A673 (cell line): Measurements from ENCODE around the gene PIK3CG. TPM values are rescaled to one million over a fixed set of nuclear protein-coding genes. Genes with fewer than 3 reads are reported as not detected.

Experiments used
- BruUV-seq: library from RNA; stranded (reverse); fragments of 400-500 nt; replicated peaks from 2 replicates; lab custom pipeline; 2021; lab: Mats Ljungman, UMichigan
- CTCF ChIA-PET: fragments of 300-600 bp; sonication (Branson Sonifier 250); formaldehyde crosslinking; loops from one replicate; lab custom pipeline; 2022; ENCODE audit warnings: antibody characterized with exemption; lab: Charles Lee
- POLR2A ChIA-PET: fragments of 300-600 bp; sonication (Branson Sonifier 250); formaldehyde crosslinking; loops from one replicate; lab custom pipeline; 2022; ENCODE audit warnings: antibody characterized with exemption; ENCODE audit not compliant: low non-redundant PET; lab: Charles Lee
- DNase-seq: peaks from one replicate; pipeline ENCODE4 v3.0.0-alpha.2; 2015; ENCODE audit warnings: low spot score
- H3K27ac ChIP-seq: fragments of 200-600 bp; sonication (generic); 2 replicates; pipeline ENCODE4 v1.5.1; 2016; ENCODE audit warnings: mixed run types, low read depth, mild to moderate bottlenecking, mixed read lengths, antibody characterized with exemption, low read length; ENCODE audit not compliant: poor library complexity, severe bottlenecking
- H3K27me3 ChIP-seq: fragments of 200-600 bp; sonication (generic); replicated peaks from 2 replicates; pipeline ENCODE4 v1.6.1; 2017; ENCODE audit warnings: mixed run types, low read depth, mild to moderate bottlenecking, mixed read lengths, antibody characterized with exemption, low read length; ENCODE audit not compliant: insufficient read depth, poor library complexity
- H3K36me3 ChIP-seq: fragments of 200-600 bp; sonication (generic); 2 replicates; pipeline ENCODE4 v1.6.1; 2016; ENCODE audit warnings: mixed run types, mild to moderate bottlenecking, mixed read lengths, antibody characterized with exemption, low read length; ENCODE audit not compliant: insufficient read depth, poor library complexity, severe bottlenecking
- H3K4me1 ChIP-seq: fragments of 200-600 bp; sonication (generic); 2 replicates; pipeline ENCODE4 v1.6.1; 2017; ENCODE audit warnings: mixed run types, mild to moderate bottlenecking, mixed read lengths, antibody characterized with exemption, low read length; ENCODE audit not compliant: insufficient read depth, poor library complexity, severe bottlenecking
- H3K4me3 ChIP-seq: fragments of 200-600 bp; sonication (generic); 2 replicates; pipeline ENCODE4 v1.5.1; 2016; ENCODE audit warnings: low read depth, mixed run types, mild to moderate bottlenecking, mixed read lengths, low read length; ENCODE audit not compliant: poor library complexity, severe bottlenecking
- H3K9me3 ChIP-seq: fragments of 200-600 bp; sonication (generic); 2 replicates; pipeline ENCODE4 v1.6.1; 2016; ENCODE audit warnings: mixed run types, low read depth, mild to moderate bottlenecking, mixed read lengths, antibody characterized with exemption, low read length; ENCODE audit not compliant: poor library complexity, severe bottlenecking
- EZH2 ChIP-seq: fragments of 200-600 bp; sonication (generic); IDR thresholded peaks from 2 replicates; pipeline ENCODE4 v1.6.1; 2017; ENCODE audit warnings: borderline replicate concordance, low read depth, mild to moderate bottlenecking, mixed read lengths, antibody characterized with exemption, low read length; ENCODE audit not compliant: poor library complexity, severe bottlenecking
- intact Hi-C: fragments of 100-400 bp; cut with micrococcal nuclease; formaldehyde crosslinking; loops from one replicate; pipeline ENCODE4 v1.10.0; 2022; ENCODE audit not compliant: unreplicated experiment
- total RNA-seq: library from RNA; stranded (reverse); gene quantifications from 2 replicates; pipeline ENCODE4 v1.2.3, GENCODE V29; 2021
- TF ChIP-seq, protein P1 (sequence below): fragments of 300-800, 200-600 bp; sonication (generic); conservative IDR thresholded peaks from 2 replicates; pipeline ENCODE4 v1.5.1; 2017; ENCODE audit warnings: low read depth, mild to moderate bottlenecking, antibody characterized with exemption, low read length, moderate library complexity, mixed read lengths

PIK3CG gene
- total RNA-seq, 1 experiment from 2014 or later, result 13.4 TPM

DNA sequence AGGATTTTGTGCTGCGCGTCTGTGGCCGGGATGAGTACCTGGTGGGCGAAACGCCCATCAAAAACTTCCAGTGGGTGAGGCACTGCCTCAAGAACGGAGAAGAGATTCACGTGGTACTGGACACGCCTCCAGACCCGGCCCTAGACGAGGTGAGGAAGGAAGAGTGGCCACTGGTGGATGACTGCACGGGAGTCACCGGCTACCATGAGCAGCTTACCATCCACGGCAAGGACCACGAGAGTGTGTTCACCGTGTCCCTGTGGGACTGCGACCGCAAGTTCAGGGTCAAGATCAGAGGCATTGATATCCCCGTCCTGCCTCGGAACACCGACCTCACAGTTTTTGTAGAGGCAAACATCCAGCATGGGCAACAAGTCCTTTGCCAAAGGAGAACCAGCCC lies 3.3 kb downstream of the PIK3CG start:
- intact Hi-C loops, result no loop called here
- H3K27me3 ChIP-seq, result no peaks in the 10 kb centered on the region
- H3K27ac ChIP-seq, result no peak overlapping the region
- no peak for DNase-seq
- CTCF ChIA-PET, result no interaction called here
- peaks cover 10% of the 10 kb centered on the region for H3K36me3 ChIP-seq
- no peak overlapping the region for H3K4me3 ChIP-seq
- peaks cover 40% of the 10 kb centered on the region for H3K4me1 ChIP-seq
- TF ChIP-seq EZH2, result no peak
- TF ChIP-seq, protein P1, sequence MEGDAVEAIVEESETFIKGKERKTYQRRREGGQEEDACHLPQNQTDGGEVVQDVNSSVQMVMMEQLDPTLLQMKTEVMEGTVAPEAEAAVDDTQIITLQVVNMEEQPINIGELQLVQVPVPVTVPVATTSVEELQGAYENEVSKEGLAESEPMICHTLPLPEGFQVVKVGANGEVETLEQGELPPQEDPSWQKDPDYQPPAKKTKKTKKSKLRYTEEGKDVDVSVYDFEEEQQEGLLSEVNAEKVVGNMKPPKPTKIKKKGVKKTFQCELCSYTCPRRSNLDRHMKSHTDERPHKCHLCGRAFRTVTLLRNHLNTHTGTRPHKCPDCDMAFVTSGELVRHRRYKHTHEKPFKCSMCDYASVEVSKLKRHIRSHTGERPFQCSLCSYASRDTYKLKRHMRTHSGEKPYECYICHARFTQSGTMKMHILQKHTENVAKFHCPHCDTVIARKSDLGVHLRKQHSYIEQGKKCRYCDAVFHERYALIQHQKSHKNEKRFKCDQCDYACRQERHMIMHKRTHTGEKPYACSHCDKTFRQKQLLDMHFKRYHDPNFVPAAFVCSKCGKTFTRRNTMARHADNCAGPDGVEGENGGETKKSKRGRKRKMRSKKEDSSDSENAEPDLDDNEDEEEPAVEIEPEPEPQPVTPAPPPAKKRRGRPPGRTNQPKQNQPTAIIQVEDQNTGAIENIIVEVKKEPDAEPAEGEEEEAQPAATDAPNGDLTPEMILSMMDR, result no peak
- no peaks in the 10 kb centered on the region for H3K9me3 ChIP-seq
- BruUV-seq, result no TSS peak
- POLR2A ChIA-PET, result no interaction called here

DNA sequence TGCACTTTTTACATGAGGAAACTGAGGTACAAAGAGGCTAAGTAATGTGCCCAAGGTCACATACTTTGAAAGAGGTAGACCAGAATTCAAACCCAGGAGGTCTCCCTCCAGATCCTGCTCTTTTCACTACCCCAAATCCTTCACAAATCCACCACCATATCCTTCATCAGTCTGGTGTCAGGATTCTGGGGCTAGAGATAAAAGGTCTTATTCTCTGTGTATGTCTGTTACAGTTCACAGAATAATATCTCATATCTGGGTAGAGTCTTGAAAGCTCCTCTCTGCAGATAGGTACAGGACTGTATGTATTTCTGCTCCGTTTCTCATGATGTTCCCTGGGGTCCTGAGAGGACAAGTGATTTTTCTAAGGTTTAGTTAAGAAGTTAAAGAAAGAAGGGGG lies 4.9 kb downstream of the PIK3CG start:
- Histone ChIP-seq H3K27ac (no peak overlapping the region), H3K36me3 (peaks cover 15% of the 10 kb centered on the region), H3K4me1 (peaks cover 25% of the 10 kb centered on the region), H3K4me3 (no peak overlapping the region), H3K27me3 (no peaks in the 10 kb centered on the region), H3K9me3 (no peaks in the 10 kb centered on the region)
- intact Hi-C loops, result no loop called here
- POLR2A ChIA-PET, result no interaction called here
- no TSS peak for BruUV-seq
- CTCF ChIA-PET, result no interaction called here
- TF ChIP-seq, protein P1, result no peak
- TF ChIP-seq EZH2, result no peak
- no peak for DNase-seq

DNA sequence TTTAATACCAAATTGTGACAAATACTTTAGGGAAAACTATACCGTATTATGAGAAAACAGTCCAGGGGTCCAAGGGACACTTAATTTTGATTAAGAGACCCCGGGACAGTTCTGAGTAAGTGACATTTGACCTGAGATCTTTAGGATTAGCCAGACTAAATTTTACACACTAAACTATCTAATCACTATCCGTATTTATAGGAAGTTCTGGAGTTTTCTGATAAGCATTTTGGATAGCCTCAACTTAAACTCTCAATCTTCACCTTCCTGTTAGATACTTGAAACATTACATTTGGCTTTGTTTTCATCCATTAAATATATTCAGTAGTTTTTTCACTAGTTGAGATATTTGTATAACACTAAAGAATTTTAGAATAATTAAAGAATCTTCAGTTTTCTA lies 5.4 kb downstream of the PIK3CG start:
- no peaks in the 10 kb centered on the region for H3K27me3 ChIP-seq
- POLR2A ChIA-PET, result no interaction called here
- TF ChIP-seq, protein P1, result no peak
- no peak for TF ChIP-seq EZH2
- no peak for DNase-seq
- peaks cover 19% of the 10 kb centered on the region for H3K36me3 ChIP-seq
- intact Hi-C loops, result no loop called here
- peaks cover 25% of the 10 kb centered on the region for H3K4me1 ChIP-seq
- CTCF ChIA-PET, result no interaction called here
- H3K4me3 ChIP-seq, result no peak overlapping the region
- H3K27ac ChIP-seq, result no peak overlapping the region
- peaks cover 3% of the 10 kb centered on the region for H3K9me3 ChIP-seq
- BruUV-seq, result no TSS peak
